NCI-H82 treated with DMSO at 0.1 percent for 48 hours (cell line): ENCODE results near the gene GOLGA8H.
"Not testable (repeated sequence)": the region's sequence is repeated elsewhere in the genome, so short reads cannot be mapped to it uniquely, and the experiment has no call there.

ENCODE experiments used
- DNase-seq: peaks from one replicate; lab custom pipeline; 2025; ENCODE audit not compliant: unreplicated experiment; lab: John Stamatoyannopoulos, UW

Gene GOLGA8H

DNA sequence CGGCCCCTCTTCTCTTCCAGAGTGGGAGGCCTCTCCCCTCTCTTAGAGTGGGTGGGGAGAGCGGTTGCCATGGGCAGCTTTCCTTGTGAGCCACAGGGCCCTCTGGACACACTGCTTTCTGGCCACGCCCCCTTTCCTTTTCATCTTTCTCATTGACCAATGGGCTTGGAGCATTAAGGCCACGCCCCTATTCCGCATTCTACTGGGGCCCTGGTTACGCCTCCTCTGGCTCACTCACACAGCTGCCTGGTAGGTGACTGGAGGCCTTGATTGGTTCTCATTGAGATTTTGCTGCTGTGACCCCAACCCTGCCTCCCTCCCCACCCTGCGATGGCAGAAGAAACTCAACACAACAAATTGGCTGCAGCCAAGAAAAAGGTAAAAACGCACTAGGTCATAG lies at the start of gene GOLGA8H:
Gene GOLGA8H, plus strand, starts transcription at position 233 of the 400 bp plus-strand sequence. Its CDS starts 98 bp downstream, at position 331.
- not testable (repeated sequence) for DNase-seq

DNA sequence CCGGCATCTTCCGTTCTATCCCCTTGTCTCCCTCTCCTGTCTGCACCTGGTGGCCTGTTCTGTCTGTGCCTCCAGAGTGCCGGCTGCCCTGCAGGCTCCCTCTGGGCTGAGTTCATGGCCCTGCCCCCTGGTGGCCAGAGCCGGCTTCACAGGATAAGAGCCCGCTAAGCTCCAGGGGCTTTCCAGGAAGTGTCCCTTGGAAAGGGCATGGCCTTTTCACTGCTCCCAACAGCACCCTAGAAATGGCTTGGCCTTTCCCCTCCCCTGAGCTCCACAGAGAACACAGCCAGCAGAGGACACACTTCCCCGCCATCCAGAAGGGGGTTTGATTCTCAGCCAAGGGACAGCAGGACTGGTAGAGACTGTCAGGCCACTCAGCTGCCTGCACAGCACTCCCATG lies 36.9 kb upstream of the GOLGA8H start:
- not testable (repeated sequence) for DNase-seq

- not testable (repeated sequence) for DNase-seq
These were observed 30.8 kb upstream of the GOLGA8H start for GRCh38 chr15:30573012-30573491.

GRCh38 chr15:30579394-30579970 lies 24.3 kb upstream of the GOLGA8H start:
- DNase-seq = not testable (repeated sequence)

DNA sequence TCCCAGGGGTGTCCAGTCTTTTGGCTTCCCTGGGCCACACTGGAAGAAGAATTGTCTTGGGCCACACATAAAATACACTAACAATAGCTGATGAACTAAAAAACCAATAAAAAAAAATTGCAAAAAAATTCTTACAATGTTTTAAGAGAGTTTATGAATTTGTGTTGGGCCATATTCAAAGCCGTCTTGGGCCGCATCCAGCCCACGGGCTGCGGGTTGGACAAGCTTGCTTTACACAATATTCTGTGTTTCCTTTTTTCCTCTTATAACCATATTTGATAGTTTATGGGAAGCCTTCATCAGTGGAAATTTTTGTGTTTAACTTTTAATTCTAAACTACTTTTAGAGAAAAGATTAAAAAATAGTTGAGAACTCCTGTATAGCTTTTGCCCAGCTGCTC lies 23.1 kb upstream of the GOLGA8H start:
- DNase-seq = not testable (repeated sequence)

DNA sequence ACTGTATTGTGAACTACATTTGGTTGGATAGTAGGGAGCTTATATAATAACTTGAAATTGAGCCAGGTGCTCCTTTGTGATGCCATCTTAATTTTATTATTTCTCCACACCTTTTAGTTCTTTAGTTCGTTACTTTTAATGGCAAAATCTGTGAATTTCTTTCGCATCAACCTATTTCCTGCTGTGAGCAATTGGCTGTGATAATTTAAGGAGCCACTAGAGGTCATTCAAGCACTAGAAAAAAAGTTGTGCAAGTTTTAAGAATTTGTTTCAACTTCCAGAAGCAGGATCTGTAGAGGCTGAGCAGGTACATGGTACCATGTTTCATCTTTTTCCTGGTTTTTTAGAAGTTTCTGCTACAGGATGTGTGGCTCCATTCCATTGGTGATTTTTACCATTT lies 4.9 kb upstream of the GOLGA8H start:
- not testable (repeated sequence) for DNase-seq

GRCh38 chr15:30612271-30612670 lies 8.4 kb downstream of the GOLGA8H start:
- not testable (repeated sequence) for DNase-seq

DNA sequence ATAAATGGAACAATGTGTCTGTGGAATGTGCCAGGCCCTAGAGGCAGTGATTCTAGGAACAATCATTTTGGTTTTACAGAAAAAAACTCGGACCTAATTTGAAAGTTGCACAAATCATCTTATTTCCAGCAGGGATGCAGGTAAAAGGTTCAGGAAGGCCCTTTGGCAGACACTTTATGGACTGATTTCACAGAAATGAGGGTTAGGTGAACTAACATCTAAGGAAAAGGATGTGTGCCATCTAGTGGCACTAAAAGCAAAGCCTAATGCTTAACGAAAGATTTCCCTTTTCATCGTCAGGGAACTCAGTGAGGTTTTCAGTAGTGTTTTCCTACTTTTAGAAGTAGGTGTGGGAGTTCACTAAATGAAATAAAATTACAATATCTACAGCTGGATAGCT lies 17.5 kb downstream of the GOLGA8H start:
- DNase-seq = not testable (repeated sequence)

GRCh38 chr15:30625436-30626193 lies 21.8 kb downstream of the GOLGA8H start, which contains the start of gene ARHGAP11B:
Gene ARHGAP11B (plus strand): TSS chr15:30626128.
- not testable (repeated sequence) for DNase-seq

- not testable (repeated sequence) for DNase-seq
These were observed 22.4 kb downstream of the GOLGA8H start for GRCh38 chr15:30626194-30626565.

- DNase-seq = not testable (repeated sequence)
These were observed 22.8 kb downstream of the GOLGA8H start for GRCh38 chr15:30626632-30627031.

GRCh38 chr15:30650012-30650929 lies 46.4 kb downstream of the GOLGA8H start:
- DNase-seq = no peak

DNA sequence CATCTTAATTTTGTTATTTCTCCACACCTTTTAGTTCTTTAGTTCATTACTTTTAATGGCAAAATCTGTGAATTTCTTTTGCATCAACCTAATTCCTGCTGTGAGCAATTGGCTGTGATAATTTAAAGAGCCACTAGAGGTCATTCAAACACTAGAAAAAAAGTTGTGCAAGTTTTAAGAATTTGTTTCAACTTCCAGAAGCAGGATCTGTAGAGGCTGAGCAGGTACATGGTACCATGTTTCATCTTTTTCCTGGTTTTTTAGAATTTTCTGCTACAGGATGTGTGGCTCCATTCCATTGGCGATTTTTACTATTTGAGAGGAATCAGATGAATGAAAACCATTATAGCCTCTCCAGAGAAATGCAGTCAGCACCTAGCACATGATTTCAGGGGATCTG lies 57.3 kb downstream of the GOLGA8H start:
- not testable (repeated sequence) for DNase-seq
